SK-N-SH (cell line): ENCODE results near the gene NEK9. TPM values are rescaled to one million over a fixed set of nuclear protein-coding genes. Genes with fewer than 3 reads are reported as not detected.

Source experiments
- CTCF ChIA-PET: fragments of 300-600, 350-600 bp; formaldehyde crosslinking; extraction: SDS; loops from one replicate; lab custom pipeline; 2021; lab: Yijun Ruan, JAX
- POLR2A ChIA-PET: fragments of 350-600 bp; sonication (Branson Sonifier 250); formaldehyde crosslinking; extraction: SDS; loops from one replicate; lab custom pipeline; 2020; ENCODE audit warnings: antibody characterized with exemption, inconsistent platforms; lab: Yijun Ruan, JAX
- DNase-seq: peaks from one replicate; pipeline ENCODE4 v3.0.0; 2012
- H2AFZ ChIP-seq: fragments of 200-600 bp; sonication (generic); 2 replicates; pipeline ENCODE4 v1.8.1; 2016; ENCODE audit warnings: antibody characterized with exemption, mild to moderate bottlenecking, low read depth
- H3F3A ChIP-seq: fragments of 200-600 bp; sonication (generic); replicated peaks from 2 replicates; pipeline ENCODE3; 2016; ENCODE audit warnings: antibody characterized with exemption, mild to moderate bottlenecking; ENCODE audit not compliant: insufficient read depth
- H3K27ac ChIP-seq, 2 experiments: fragments of 200-500 bp in 1 of 2; fragments of 200-600 bp in 1 of 2; sonication (Bioruptor generic) in 1 of 2; sonication (generic), shearing (Covaris generic) in 1 of 2; 2 replicates each; pipeline versions ENCODE4 v1.5.1 to v1.6.1; 2014 to 2016; ENCODE audit warnings: low read depth in 2 of 2, inconsistent platforms in 1 of 2, low read length in 1 of 2, mild to moderate bottlenecking in 1 of 2, mixed read lengths in 1 of 2
- H3K27me3 ChIP-seq: fragments of 200-600 bp; sonication (generic), shearing (Covaris generic); 2 replicates; pipeline ENCODE4 v1.6.1; 2016; ENCODE audit warnings: mixed run types; ENCODE audit not compliant: insufficient read depth
- H3K36me3 ChIP-seq, 2 experiments: fragments of 200-500 bp in 1 of 2; fragments of 200-600 bp in 1 of 2; sonication (Bioruptor generic) in 1 of 2; sonication (generic) in 1 of 2; replicated peaks in 1 of 2; 2 replicates each; pipeline versions ENCODE3 to v1.5.1; 2014 to 2016; ENCODE audit warnings: low read length in 1 of 2, mild to moderate bottlenecking in 1 of 2; ENCODE audit not compliant: insufficient read depth in 2 of 2, control insufficient read depth in 1 of 2
- H3K4me1 ChIP-seq, 2 experiments: fragments of 200-500 bp in 1 of 2; fragments of 200-600 bp in 1 of 2; sonication (Bioruptor generic) in 1 of 2; sonication (generic), shearing (Covaris generic) in 1 of 2; 2 replicates each; pipeline versions ENCODE4 v1.5.1 to v1.6.1; 2014 to 2016; ENCODE audit warnings: low read depth in 1 of 2, low read length in 1 of 2, mixed run types in 1 of 2; ENCODE audit not compliant: insufficient read depth in 2 of 2, control insufficient read depth in 1 of 2
- H3K4me2 ChIP-seq: fragments of 200-600 bp; sonication (generic), shearing (Covaris generic); 2 replicates; pipeline ENCODE4 v1.6.1; 2017; ENCODE audit warnings: mixed run types
- H3K4me3 ChIP-seq, 2 experiments: fragments of 200-500 bp in 1 of 2; fragments of 200-600 bp in 1 of 2; sonication (Bioruptor generic) in 1 of 2; sonication (generic), shearing (Covaris generic) in 1 of 2; 2 replicates each; pipeline versions ENCODE4 v1.5.1 to v1.8.1; 2014 to 2016; ENCODE audit warnings: low read depth in 2 of 2, inconsistent platforms in 1 of 2, low read length in 1 of 2, mild to moderate bottlenecking in 1 of 2, mixed read lengths in 1 of 2, moderate library complexity in 1 of 2
- H3K79me2 ChIP-seq: fragments of 200-600 bp; sonication (generic); 2 replicates; pipeline ENCODE4 v1.8.1; 2017; ENCODE audit warnings: mild to moderate bottlenecking; ENCODE audit not compliant: insufficient read depth
- H3K9ac ChIP-seq: fragments of 200-600 bp; sonication (generic); 2 replicates; pipeline ENCODE4 v1.6.1; 2017; ENCODE audit warnings: mixed run types
- H3K9me2 ChIP-seq: fragments of 200-600 bp; sonication (generic); 2 replicates; pipeline ENCODE4 v1.6.1; 2017; ENCODE audit warnings: mixed run types
- H3K9me3 ChIP-seq: fragments of 200-600 bp; sonication (generic); 2 replicates; pipeline ENCODE4 v1.6.1; 2017; ENCODE audit warnings: mixed run types, mild to moderate bottlenecking, moderate library complexity
- H4K20me1 ChIP-seq: fragments of 200-600 bp; sonication (generic); 2 replicates; pipeline ENCODE4 v1.6.1; 2017; ENCODE audit warnings: mild to moderate bottlenecking, mixed run types; ENCODE audit not compliant: insufficient read depth
- CHD2 ChIP-seq: fragments of 150-350 bp; IDR thresholded peaks from 2 replicates; pipeline ENCODE4 v1.6.1; 2018; ENCODE audit warnings: low read length; ENCODE audit not compliant: partially characterized antibody
- ELF1 ChIP-seq: IDR thresholded peaks from 2 replicates; pipeline ENCODE4 v1.4.0; 2012
- FOXM1 ChIP-seq: IDR thresholded peaks from 2 replicates; pipeline ENCODE4 v1.4.0; 2012; ENCODE audit warnings: low read depth, mild to moderate bottlenecking
- GABPA ChIP-seq: IDR thresholded peaks from 2 replicates; pipeline ENCODE4 v1.4.0; 2012; ENCODE audit warnings: low read depth, mild to moderate bottlenecking
- IRF3 ChIP-seq: fragments of 150-350 bp; IDR thresholded peaks from 2 replicates; pipeline ENCODE4 v1.6.1; 2016; ENCODE audit warnings: mild to moderate bottlenecking, low read depth, low read length
- JUND ChIP-seq: IDR thresholded peaks from 2 replicates; pipeline ENCODE4 v1.4.0; 2012
- NRF1 ChIP-seq: IDR thresholded peaks from 2 replicates; pipeline ENCODE4 v1.6.1; 2012; ENCODE audit warnings: low read depth, mild to moderate bottlenecking, low read length
- RCOR1 ChIP-seq: fragments of 150-350 bp; IDR thresholded peaks from 2 replicates; pipeline ENCODE4 v1.6.1; 2017; ENCODE audit warnings: antibody characterized with exemption, low read length
- RFX5 ChIP-seq: IDR thresholded peaks from 2 replicates; pipeline ENCODE4 v1.6.1; 2012; ENCODE audit warnings: mild to moderate bottlenecking, improper control_type of control experiment, low read length
- RXRA ChIP-seq: IDR thresholded peaks from 2 replicates; pipeline ENCODE4 v1.4.0; 2012; ENCODE audit warnings: low read depth, mild to moderate bottlenecking, borderline replicate concordance
- WGBS: methylation state at CpG from one replicate; pipeline ENCODE4 v1.1.6; 2017; ENCODE audit warnings: low lambda C conversion rate; 5-methylcytosine and 5-hydroxymethylcytosine counted together
- polyA plus RNA-seq, 3 experiments: library from polyadenylated mRNA; depleted of rRNA; stranded (reverse); fragments of >200 nt; gene quantifications; 2 replicates each; pipeline ENCODE4 v1.2.3, GENCODE V29; 2012
- TF ChIP-seq, protein P1 (sequence below): IDR thresholded peaks from 2 replicates; pipeline ENCODE4 v1.4.0; 2012; ENCODE audit warnings: low read depth, borderline replicate concordance
- TF ChIP-seq, protein P2 (sequence below): IDR thresholded peaks from 2 replicates; pipeline ENCODE4 v1.6.1; 2012; ENCODE audit warnings: mild to moderate bottlenecking, low read depth, low read length, moderate library complexity

NEK9 gene
- polyA plus RNA-seq, 1 of the 3 experiments (the other 2 are of a cell fraction) = 48.1 TPM

DNA sequence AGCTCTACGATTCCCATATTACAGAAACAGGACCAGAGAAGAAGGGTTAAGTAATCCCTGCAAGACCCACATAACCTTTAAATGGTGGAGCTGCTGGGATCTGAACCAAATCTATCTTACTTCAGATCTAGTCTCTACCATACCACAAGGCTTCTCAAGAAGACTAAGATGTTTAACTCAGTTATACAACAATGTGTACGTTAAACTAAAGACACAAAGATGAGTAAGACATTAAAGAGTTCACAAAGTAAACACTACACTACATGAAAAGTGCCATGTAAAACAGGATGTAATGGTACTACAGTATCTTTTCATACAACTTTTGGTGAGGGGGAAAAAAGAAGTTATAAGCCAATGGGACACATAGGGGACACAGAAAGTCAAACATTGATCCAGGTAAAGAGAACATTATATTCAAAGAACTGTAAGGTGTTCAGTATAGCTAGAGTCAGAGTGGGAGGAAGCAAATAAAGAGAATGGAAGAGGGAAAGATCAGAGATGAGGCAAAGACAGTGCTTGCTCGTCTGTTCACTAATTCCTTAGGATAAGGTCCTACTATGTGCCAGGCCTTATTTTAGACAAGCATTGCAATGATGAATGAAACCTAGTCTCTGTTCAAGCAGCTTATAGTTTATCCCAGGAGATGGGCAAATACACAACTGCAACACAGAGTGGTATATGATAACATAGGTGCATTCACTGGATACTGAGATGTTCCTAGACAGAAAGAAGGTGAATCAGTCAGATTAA lies 41.9 kb upstream of the NEK9 start (continued):
- TF ChIP-seq NRF1 = no peak
- TF ChIP-seq, protein P1, sequence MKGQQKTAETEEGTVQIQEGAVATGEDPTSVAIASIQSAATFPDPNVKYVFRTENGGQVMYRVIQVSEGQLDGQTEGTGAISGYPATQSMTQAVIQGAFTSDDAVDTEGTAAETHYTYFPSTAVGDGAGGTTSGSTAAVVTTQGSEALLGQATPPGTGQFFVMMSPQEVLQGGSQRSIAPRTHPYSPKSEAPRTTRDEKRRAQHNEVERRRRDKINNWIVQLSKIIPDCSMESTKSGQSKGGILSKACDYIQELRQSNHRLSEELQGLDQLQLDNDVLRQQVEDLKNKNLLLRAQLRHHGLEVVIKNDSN = no peak
- no peak for TF ChIP-seq GABPA
- TF ChIP-seq RCOR1 = no peak

DNA sequence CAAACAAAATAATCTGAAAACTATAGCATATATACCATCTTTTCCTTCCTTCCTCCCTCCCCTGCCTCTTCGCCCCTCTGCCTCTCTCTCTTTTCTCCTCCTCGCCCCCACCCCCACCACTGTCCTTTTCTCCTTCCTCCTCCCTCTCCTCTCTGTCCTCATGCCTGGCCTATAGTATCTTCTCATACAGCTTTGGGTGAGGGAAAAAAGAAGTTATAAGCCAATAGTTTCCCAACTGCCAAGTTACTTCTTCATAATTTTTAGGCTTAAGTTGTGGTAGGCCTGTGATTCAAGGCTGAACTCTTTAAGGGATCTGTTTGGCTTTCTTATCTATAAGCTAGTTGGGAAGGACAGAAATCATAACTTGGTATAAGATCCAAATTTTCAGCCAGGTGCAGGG lies 40.5 kb upstream of the NEK9 start:
- H2AFZ ChIP-seq = no peak overlapping the region
- no peaks in the 10 kb centered on the region for H3K9me2 ChIP-seq
- no peaks in the 10 kb centered on the region for H3K9me3 ChIP-seq
- no peak overlapping the region for H3K4me3 ChIP-seq
- POLR2A ChIA-PET = no interaction called here
- peaks cover 98% of the 10 kb centered on the region for H3K79me2 ChIP-seq
- 90% methylated on average over 2 of the region's 2 CpGs for WGBS
- H4K20me1 ChIP-seq = peaks cover 93% of the 10 kb centered on the region
- TF ChIP-seq RXRA = no peak
- no peak for TF ChIP-seq ELF1
- TF ChIP-seq GABPA = no peak
- TF ChIP-seq IRF3 = no peak
- no peak for TF ChIP-seq FOXM1
- TF ChIP-seq JUND = no peak
- TF ChIP-seq, protein P2, sequence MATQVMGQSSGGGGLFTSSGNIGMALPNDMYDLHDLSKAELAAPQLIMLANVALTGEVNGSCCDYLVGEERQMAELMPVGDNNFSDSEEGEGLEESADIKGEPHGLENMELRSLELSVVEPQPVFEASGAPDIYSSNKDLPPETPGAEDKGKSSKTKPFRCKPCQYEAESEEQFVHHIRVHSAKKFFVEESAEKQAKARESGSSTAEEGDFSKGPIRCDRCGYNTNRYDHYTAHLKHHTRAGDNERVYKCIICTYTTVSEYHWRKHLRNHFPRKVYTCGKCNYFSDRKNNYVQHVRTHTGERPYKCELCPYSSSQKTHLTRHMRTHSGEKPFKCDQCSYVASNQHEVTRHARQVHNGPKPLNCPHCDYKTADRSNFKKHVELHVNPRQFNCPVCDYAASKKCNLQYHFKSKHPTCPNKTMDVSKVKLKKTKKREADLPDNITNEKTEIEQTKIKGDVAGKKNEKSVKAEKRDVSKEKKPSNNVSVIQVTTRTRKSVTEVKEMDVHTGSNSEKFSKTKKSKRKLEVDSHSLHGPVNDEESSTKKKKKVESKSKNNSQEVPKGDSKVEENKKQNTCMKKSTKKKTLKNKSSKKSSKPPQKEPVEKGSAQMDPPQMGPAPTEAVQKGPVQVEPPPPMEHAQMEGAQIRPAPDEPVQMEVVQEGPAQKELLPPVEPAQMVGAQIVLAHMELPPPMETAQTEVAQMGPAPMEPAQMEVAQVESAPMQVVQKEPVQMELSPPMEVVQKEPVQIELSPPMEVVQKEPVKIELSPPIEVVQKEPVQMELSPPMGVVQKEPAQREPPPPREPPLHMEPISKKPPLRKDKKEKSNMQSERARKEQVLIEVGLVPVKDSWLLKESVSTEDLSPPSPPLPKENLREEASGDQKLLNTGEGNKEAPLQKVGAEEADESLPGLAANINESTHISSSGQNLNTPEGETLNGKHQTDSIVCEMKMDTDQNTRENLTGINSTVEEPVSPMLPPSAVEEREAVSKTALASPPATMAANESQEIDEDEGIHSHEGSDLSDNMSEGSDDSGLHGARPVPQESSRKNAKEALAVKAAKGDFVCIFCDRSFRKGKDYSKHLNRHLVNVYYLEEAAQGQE = no peak
- no peak for TF ChIP-seq CHD2
- no peak for TF ChIP-seq RFX5
- H3F3A ChIP-seq = no peaks in the 10 kb centered on the region
- no peaks in the 10 kb centered on the region for H3K27me3 ChIP-seq
- H3K4me2 ChIP-seq = no peak overlapping the region
- no peak overlapping the region for H3K9ac ChIP-seq
- DNase-seq = no peak
- CTCF ChIA-PET = interaction anchor here (1.2 to 1.6 kb wide), 3 partner anchors 33 to 322 kb away, joined by 3 to 4 read pairs (median 4); no protein-coding TSS in a partner anchor
- no peaks in the 10 kb centered on the region; a peak in 1 of 4 replicates for H3K4me1 ChIP-seq
- peaks cover 0 to 5% of the 10 kb centered on the region in 2 experiments for H3K36me3 ChIP-seq
- H3K27ac ChIP-seq = no peak overlapping the region
